ENCODE results near the gene CFAP54.
"Not testable (repeated sequence)": the region's sequence is repeated elsewhere in the genome, so short reads cannot be mapped to it uniquely, and the experiment has no call there.

Gene CFAP54

GRCh38 chr12:96714199-96714598 is 224.8 kb downstream of the CFAP54 start:
- H3K4me3 ChIP-seq (replicated peaks; ENCODE audit: low read depth, low read length), result no peak overlapping the region
- no peak for DNase-seq (ENCODE audit: extremely low read depth, low read depth)
- TF ChIP-seq, protein P1, sequence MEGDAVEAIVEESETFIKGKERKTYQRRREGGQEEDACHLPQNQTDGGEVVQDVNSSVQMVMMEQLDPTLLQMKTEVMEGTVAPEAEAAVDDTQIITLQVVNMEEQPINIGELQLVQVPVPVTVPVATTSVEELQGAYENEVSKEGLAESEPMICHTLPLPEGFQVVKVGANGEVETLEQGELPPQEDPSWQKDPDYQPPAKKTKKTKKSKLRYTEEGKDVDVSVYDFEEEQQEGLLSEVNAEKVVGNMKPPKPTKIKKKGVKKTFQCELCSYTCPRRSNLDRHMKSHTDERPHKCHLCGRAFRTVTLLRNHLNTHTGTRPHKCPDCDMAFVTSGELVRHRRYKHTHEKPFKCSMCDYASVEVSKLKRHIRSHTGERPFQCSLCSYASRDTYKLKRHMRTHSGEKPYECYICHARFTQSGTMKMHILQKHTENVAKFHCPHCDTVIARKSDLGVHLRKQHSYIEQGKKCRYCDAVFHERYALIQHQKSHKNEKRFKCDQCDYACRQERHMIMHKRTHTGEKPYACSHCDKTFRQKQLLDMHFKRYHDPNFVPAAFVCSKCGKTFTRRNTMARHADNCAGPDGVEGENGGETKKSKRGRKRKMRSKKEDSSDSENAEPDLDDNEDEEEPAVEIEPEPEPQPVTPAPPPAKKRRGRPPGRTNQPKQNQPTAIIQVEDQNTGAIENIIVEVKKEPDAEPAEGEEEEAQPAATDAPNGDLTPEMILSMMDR (IDR thresholded peaks at IDR 0.05; ENCODE audit: low read depth, low read length, missing control alignments), result no peak

- TF ChIP-seq, protein P1 (IDR thresholded peaks at IDR 0.05; ENCODE audit: low read depth, low read length, missing control alignments), result no peak
- H3K4me3 ChIP-seq (replicated peaks; ENCODE audit: low read depth, low read length), result no peak overlapping the region
- DNase-seq (ENCODE audit: extremely low read depth, low read depth), result no peak
Observed at GRCh38 chr12:96719660-96720362, 230.4 kb downstream of the CFAP54 start.

GRCh38 chr12:96720363-96720705 is 231.0 kb downstream of the CFAP54 start:
- H3K4me3 ChIP-seq (replicated peaks; ENCODE audit: low read depth, low read length), result no peak overlapping the region
- TF ChIP-seq, protein P1 (IDR thresholded peaks at IDR 0.05; ENCODE audit: low read depth, low read length, missing control alignments), result no peak
- DNase-seq (ENCODE audit: extremely low read depth, low read depth), result no peak

GRCh38 chr12:96729466-96729865 is 240.1 kb downstream of the CFAP54 start:
- DNase-seq (ENCODE audit: extremely low read depth, low read depth); H3K4me3 ChIP-seq (replicated peaks; ENCODE audit: low read depth, low read length): not testable (repeated sequence)

DNA sequence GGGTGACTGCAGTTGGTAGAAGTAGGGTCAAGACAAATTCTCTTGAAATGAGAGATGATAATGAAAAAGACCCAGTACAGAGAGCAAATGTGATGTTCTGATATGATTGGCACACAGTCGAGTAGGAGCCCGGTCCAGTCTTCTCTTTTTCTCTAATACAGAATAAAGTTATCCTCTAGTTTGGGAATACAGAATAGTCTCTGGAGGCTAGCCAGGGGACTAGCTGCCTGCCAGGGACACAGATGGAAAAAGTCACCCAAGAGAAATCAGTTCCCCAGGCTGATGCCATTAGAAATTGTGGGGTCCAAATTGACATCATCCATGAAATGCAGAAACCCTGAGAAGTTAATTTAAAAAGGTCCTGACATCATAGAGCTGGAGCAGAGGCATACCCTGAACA is 240.5 kb downstream of the CFAP54 start:
- H3K4me3 ChIP-seq (replicated peaks; ENCODE audit: low read depth, low read length), result no peak overlapping the region
- TF ChIP-seq, protein P1 (IDR thresholded peaks at IDR 0.05; ENCODE audit: low read depth, low read length, missing control alignments), result no peak
- DNase-seq (ENCODE audit: extremely low read depth, low read depth), result no peak

DNA sequence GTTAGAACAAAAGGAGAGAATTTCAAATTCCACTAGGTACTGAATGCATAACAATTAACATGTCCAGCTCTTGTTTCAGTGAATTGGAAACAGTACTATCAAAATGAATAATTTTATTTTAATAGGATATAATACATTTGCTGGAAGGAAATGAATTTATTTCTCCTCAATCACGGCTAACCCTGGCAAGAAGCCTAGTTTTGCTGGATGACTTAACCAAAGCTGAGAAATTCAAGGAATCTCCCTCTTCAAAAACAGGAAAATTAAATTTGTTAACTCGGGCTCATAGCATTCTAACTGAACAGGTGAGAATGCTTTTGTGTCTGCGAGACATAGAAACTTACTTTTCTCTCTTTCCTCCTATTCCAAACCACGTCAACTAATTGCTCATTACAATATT is 254.2 kb downstream of the CFAP54 start:
- no peak for DNase-seq (ENCODE audit: extremely low read depth, low read depth)
- TF ChIP-seq, protein P1 (IDR thresholded peaks at IDR 0.05; ENCODE audit: low read depth, low read length, missing control alignments), result no peak
- no peak overlapping the region for H3K4me3 ChIP-seq (replicated peaks; ENCODE audit: low read depth, low read length)

DNA sequence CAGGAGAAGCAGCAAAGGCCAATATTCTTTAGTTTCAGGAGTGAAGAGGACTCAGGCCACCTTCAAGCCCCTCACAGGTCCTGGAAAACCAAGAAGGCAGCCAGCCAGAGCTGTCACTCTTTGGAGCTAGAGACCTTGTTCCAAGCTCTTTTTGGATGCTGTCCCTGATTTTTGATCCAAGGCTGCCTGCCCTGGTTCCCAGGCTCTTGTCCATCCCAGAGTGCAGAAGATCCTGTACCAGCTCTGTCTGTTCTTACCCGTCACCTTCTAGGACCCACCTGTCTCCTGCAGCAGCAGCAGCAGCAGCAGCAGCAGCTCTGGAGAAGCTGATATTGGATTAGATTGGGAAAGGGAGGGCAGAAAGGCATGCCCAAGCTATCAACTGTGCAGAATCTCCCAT is 260.6 kb downstream of the CFAP54 start:
- no peak for DNase-seq (ENCODE audit: extremely low read depth, low read depth)
- TF ChIP-seq, protein P1 (IDR thresholded peaks at IDR 0.05; ENCODE audit: low read depth, low read length, missing control alignments), result no peak
- no peak overlapping the region for H3K4me3 ChIP-seq (replicated peaks; ENCODE audit: low read depth, low read length)

All from HFF-Myc (cell line).